ENCODE results near the gene PFKM. TPM values are rescaled to one million over a fixed set of nuclear protein-coding genes. Genes with fewer than 3 reads are reported as not detected.
A peak's percentile ranks its signal among the peaks of the same experiment; 100 is the strongest.
"Not testable (repeated sequence)": the region's sequence is repeated elsewhere in the genome, so short reads cannot be mapped to it uniquely, and the experiment has no call there.

PFKM gene
- total RNA-seq, 1 experiment from 2014 or later = 33.3 TPM

DNA sequence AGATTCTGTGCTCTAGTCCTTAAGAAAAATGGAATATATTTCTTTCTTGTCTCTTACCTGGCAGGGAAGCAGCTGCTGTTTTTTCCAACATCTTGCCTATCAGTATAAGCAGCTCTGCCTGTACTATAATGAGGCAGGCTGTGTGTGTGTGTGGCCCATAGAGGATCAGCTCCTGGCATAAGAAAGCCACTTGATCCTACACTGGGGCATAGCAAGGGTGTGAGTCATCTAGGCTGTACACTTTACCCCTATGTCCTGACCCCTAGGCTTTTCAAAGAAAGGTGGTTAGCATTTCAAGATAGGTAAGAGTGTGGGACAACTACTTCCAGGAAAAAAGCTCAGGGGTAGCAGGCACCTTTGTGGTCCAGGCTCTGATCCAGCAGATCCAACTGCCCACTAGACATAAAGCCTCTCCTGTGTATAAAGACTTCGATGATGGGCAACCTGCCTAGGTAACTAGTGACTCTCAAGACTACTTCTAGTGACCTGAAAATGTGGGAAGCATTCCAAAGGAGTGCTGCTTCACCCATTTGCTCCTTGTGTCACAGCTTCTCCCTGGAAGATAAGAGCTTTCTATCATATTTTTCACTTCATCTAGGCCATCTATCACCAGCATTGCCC is 8.4 kb upstream of the PFKM start:
- no peak overlapping the region for H3K27ac Mint-ChIP-seq (ENCODE audit: unreplicated experiment)
- H3K9me3 Mint-ChIP-seq (ENCODE audit: low read depth, unreplicated experiment) = no peaks in the 10 kb centered on the region
- DNase-seq = no peak
- peaks cover 11% of the 10 kb centered on the region for H3K4me1 Mint-ChIP-seq (ENCODE audit: low read depth, unreplicated experiment)
- no peak overlapping the region for H3K4me3 Mint-ChIP-seq (ENCODE audit: low read depth, unreplicated experiment)
- BruUV-seq (replicated peaks) = no TSS peak
- TF ChIP-seq, protein P1, sequence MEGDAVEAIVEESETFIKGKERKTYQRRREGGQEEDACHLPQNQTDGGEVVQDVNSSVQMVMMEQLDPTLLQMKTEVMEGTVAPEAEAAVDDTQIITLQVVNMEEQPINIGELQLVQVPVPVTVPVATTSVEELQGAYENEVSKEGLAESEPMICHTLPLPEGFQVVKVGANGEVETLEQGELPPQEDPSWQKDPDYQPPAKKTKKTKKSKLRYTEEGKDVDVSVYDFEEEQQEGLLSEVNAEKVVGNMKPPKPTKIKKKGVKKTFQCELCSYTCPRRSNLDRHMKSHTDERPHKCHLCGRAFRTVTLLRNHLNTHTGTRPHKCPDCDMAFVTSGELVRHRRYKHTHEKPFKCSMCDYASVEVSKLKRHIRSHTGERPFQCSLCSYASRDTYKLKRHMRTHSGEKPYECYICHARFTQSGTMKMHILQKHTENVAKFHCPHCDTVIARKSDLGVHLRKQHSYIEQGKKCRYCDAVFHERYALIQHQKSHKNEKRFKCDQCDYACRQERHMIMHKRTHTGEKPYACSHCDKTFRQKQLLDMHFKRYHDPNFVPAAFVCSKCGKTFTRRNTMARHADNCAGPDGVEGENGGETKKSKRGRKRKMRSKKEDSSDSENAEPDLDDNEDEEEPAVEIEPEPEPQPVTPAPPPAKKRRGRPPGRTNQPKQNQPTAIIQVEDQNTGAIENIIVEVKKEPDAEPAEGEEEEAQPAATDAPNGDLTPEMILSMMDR (IDR thresholded peaks at IDR 0.05; ENCODE audit: unreplicated experiment) = no peak
- H3K36me3 Mint-ChIP-seq (ENCODE audit: insufficient read depth, unreplicated experiment) = peaks cover 7% of the 10 kb centered on the region
- CTCF ChIA-PET = interaction anchor here (0.5 kb wide), 1 partner anchor 1042 kb away, joined by 4 read pairs; no protein-coding TSS in a partner anchor
- intact Hi-C loops (cut with micrococcal nuclease; ENCODE audit: unreplicated experiment) = no loop called here
- peaks cover 21% of the 10 kb centered on the region for H3K27me3 Mint-ChIP-seq (ENCODE audit: unreplicated experiment)

DNA sequence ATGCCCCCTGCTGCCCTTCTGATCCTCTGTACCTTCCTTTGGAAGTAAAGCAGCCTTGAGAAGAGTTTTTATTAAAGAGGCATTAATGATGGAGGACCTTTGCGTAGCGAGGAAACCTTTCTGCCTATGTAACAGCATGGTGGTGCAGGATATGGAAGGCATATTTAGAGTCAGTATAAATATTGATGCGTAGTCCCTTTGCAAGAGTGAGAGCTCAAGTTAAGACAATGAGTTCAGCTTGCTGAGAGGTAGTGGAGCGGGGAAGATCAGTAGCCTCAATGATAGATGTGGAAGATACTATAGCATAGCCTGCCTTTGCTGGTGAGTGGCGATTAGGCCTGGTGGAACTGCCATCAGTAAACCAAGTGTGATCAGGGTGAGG is 7.9 kb upstream of the PFKM start:
- BruUV-seq (replicated peaks); H3K36me3 Mint-ChIP-seq (ENCODE audit: insufficient read depth, unreplicated experiment); DNase-seq; intact Hi-C loops (cut with micrococcal nuclease; ENCODE audit: unreplicated experiment); H3K9me3 Mint-ChIP-seq (ENCODE audit: low read depth, unreplicated experiment); CTCF ChIA-PET; H3K4me3 Mint-ChIP-seq (ENCODE audit: low read depth, unreplicated experiment); H3K27ac Mint-ChIP-seq (ENCODE audit: unreplicated experiment): not testable (repeated sequence)
- Mint-ChIP-seq H3K27me3 (ENCODE audit: unreplicated experiment) (peaks cover 21% of the 10 kb centered on the region), H3K4me1 (ENCODE audit: low read depth, unreplicated experiment) (peaks cover 11% of the 10 kb centered on the region)

DNA sequence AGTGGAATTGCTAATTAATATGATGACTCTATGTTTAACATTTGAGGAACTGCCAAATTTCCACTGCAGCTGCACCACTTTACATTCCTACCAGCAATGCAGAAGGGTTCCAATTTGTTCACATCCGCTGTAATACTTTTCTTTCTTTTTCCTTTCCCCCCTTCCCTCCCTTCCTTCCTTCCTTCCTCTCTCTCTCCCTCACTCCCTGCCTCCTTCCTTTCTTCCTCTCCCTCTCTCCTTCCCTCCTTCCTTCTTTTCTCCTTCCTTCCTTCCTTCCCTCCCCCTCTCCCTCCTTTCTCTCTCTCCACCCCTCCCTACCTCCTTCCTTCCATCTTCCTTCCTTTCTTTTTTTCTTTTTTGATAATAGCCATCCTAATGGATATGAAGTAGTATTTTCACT is 3.2 kb upstream of the PFKM start:
- H3K27ac Mint-ChIP-seq (ENCODE audit: unreplicated experiment) = no peak overlapping the region
- H3K27me3 Mint-ChIP-seq (ENCODE audit: unreplicated experiment) = peaks cover 21% of the 10 kb centered on the region
- no peaks in the 10 kb centered on the region for H3K9me3 Mint-ChIP-seq (ENCODE audit: low read depth, unreplicated experiment)
- intact Hi-C loops (cut with micrococcal nuclease; ENCODE audit: unreplicated experiment) = no loop called here
- BruUV-seq (replicated peaks) = no TSS peak
- TF ChIP-seq, protein P1 (IDR thresholded peaks at IDR 0.05; ENCODE audit: unreplicated experiment) = no peak
- peaks cover 9% of the 10 kb centered on the region for H3K36me3 Mint-ChIP-seq (ENCODE audit: insufficient read depth, unreplicated experiment)
- peaks cover 8% of the 10 kb centered on the region for H3K4me1 Mint-ChIP-seq (ENCODE audit: low read depth, unreplicated experiment)
- no peak overlapping the region for H3K4me3 Mint-ChIP-seq (ENCODE audit: low read depth, unreplicated experiment)
- DNase-seq = no peak
- CTCF ChIA-PET = no interaction called here

DNA sequence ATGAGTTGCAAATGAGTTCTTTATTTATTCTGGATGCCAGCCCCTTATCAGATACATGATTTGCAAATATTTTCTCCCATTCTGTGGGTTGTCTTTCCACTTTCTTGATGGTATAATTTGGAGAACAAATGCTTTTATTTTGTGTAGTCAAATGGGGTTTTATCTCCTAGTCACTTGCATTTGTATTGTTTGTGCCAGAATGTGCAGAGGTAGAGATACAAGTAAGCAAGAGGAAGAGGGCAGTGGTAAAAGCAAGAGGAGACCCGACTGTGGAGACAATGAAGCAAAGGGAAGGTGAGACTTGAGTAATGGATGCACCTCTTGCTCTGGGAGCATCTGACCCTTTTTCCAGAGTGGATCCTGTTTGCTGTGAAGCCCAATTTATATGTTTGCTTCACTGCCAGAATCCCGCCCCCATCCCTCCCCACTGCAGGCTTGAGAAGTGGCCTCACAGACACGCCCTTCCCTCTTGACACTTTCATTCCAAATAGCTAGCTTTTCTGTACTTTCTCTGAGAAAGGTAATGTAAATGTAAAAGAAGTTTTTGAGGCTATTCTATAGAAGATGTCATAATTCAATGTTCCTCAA is 786 bp upstream of the PFKM start:
- intact Hi-C loops (cut with micrococcal nuclease; ENCODE audit: unreplicated experiment) = no loop called here
- peaks cover 8% of the 10 kb centered on the region for H3K4me1 Mint-ChIP-seq (ENCODE audit: low read depth, unreplicated experiment)
- H3K27ac Mint-ChIP-seq (ENCODE audit: unreplicated experiment) = no peak overlapping the region

More for the DNA sequence above, 786 bp upstream of the PFKM start:
- BruUV-seq (replicated peaks) = no TSS peak
- TF ChIP-seq, protein P1 (IDR thresholded peaks at IDR 0.05; ENCODE audit: unreplicated experiment) = no peak
- Mint-ChIP-seq H3K36me3 (ENCODE audit: insufficient read depth, unreplicated experiment) (peaks cover 9% of the 10 kb centered on the region), H3K27me3 (ENCODE audit: unreplicated experiment) (peaks cover 21% of the 10 kb centered on the region), H3K9me3 (ENCODE audit: low read depth, unreplicated experiment) (no peaks in the 10 kb centered on the region), H3K4me3 (ENCODE audit: low read depth, unreplicated experiment) (peak overlapping the region; percentile 94)
- CTCF ChIA-PET = interaction anchor here (1.3 kb wide), 1 partner anchor 12 kb away, joined by 6 read pairs; the partner anchor contains the start of gene SENP1
- no peak for DNase-seq

Data from Calu3 (cell line).